AG04449 (cell line): Measurements from ENCODE around the gene GATA5.

Source experiments
- CTCF ChIA-PET: fragments of 350-600 bp; formaldehyde crosslinking; extraction: SDS; loops from one replicate; lab custom pipeline; 2021; ENCODE audit warnings: antibody characterized with exemption; lab: Yijun Ruan, JAX
- POLR2A ChIA-PET: fragments of 400-600, 350-600 bp; formaldehyde crosslinking; extraction: SDS; loops from one replicate; lab custom pipeline; 2020; ENCODE audit warnings: antibody characterized with exemption, inconsistent platforms; lab: Yijun Ruan, JAX
- DNase-seq: peaks from one replicate; pipeline ENCODE4 v3.0.0-alpha.2; 2010; ENCODE audit warnings: low read depth, low spot score
- H3K4me3 ChIP-seq: 2 replicates; pipeline ENCODE4 v1.5.1; 2011; ENCODE audit warnings: low read depth, mild to moderate bottlenecking, control low read depth, low read length
- TF ChIP-seq, protein P1 (sequence below): IDR thresholded peaks from one replicate; pipeline ENCODE4 v1.5.1; 2011; ENCODE audit warnings: mild to moderate bottlenecking, moderate library complexity, low read length, control low read depth, inconsistent platforms; ENCODE audit not compliant: insufficient read depth; ENCODE audit errors: missing control alignments

Gene GATA5

DNA sequence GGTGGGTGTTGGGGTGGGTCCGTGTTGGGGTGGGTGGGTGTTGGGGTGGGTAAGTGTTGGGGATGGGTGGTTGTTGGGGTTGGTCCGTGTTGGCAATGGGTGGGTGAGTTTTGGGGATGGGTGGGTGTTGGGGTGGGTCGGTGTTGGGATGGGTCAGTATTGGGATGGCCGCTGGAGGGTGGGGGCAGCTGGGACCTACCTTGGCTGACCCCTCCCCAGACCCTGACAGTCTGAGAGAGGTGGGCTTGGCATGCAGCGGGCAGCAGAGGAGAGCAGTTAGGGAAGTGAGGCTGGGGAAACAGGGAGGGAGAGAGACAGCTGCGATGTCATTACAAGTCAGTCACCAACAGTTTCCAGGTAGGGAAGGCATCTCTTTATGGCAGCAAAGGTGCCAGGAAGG, 23.1 kb upstream of the GATA5 start:
- DNase-seq: no peak
- H3K4me3 ChIP-seq: no peak overlapping the region
- TF ChIP-seq, protein P1, sequence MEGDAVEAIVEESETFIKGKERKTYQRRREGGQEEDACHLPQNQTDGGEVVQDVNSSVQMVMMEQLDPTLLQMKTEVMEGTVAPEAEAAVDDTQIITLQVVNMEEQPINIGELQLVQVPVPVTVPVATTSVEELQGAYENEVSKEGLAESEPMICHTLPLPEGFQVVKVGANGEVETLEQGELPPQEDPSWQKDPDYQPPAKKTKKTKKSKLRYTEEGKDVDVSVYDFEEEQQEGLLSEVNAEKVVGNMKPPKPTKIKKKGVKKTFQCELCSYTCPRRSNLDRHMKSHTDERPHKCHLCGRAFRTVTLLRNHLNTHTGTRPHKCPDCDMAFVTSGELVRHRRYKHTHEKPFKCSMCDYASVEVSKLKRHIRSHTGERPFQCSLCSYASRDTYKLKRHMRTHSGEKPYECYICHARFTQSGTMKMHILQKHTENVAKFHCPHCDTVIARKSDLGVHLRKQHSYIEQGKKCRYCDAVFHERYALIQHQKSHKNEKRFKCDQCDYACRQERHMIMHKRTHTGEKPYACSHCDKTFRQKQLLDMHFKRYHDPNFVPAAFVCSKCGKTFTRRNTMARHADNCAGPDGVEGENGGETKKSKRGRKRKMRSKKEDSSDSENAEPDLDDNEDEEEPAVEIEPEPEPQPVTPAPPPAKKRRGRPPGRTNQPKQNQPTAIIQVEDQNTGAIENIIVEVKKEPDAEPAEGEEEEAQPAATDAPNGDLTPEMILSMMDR: no peak
- ChIA-PET POLR2A (no interaction called here), CTCF (interaction anchor here (1.1 to 2.0 kb wide), 16 partner anchors 9 to 295 kb away, joined by 3 to 24 read pairs (median 7); no protein-coding TSS in a partner anchor)

DNA sequence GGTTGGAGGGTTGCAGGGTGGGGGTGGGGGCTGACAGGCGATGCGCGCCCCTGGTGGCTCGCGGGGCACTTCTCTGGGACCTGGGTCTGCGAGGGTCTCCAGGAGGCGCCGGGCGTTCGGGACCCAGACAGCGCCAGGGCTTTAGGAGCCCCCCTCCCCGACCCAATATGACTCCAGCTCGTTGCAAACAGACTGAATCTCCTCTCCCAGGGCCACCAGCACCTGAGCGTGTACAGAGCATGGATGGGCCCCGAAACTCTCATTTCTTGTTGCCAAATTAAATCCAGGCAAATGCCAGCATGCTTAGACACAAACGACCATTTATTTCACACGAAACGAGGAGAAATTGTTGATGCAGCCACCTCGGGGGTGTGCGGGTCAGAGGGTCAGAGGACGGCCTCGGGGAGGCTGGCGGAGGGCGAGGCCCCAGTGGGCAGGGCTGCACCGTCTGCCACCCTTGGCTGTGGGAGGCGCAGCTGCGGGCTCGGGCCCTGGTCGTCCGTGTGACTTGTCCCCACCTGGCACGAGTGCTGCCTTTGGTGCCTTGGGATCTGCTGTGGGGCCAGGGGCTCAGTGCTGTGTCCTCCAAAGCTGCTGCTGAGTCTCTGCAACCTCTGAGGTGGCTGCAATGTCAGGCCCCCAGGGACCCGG, 20.9 kb upstream of the GATA5 start:
- POLR2A ChIA-PET: no interaction called here
- TF ChIP-seq, protein P1: peak; percentile 42
- CTCF ChIA-PET: interaction anchor here (0.6 to 1.7 kb wide), 3 partner anchors 11 to 91 kb away, joined by 3 to 5 read pairs (median 4); no protein-coding TSS in a partner anchor

DNA sequence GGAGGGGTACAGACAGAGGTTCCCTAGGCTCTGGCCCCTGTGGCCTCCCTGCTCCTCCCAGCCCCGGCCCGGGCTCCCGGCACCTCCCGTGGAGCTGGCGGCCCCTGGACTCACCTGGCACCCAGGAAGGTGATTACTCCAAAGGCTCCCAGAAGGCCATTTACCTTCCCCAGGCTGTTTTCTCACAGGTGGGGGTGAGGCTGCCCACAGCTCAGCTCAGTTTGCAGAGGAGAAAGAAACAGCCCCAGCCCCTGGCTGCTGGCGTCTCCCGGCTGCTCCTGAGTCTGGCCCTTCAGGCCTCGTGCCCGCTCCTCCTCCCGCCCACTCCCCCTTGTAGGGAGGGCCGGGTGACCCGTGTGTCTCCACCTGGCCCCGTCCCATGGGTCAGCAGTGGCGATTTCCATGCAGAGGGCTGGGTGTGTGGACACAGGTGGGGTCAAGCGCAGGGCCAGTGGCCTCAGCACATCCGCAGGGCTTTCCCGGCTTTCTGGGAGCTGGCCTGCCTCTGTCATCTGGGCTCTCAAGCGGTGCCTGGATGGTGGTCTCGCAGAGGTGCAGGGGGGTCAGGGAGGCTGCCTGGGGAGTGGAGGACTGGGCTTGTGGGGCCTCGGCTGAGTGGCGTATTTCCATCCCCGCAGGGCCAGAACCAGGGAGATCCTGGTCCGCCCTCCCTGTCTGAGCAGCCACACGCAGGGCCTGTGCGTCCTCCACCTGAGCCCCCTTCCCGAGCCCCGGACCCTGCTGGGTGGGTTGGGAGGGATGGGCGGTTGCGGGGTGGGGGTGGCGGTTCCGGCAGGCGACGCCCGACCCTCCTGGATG, 20.2 kb upstream of the GATA5 start:
- ChIA-PET CTCF (interaction anchor here (1.3 to 1.7 kb wide), 2 partner anchors 12 to 17 kb away, joined by 4 to 5 read pairs; no protein-coding TSS in a partner anchor), POLR2A (no interaction called here)
- TF ChIP-seq, protein P1: no peak
- no peak overlapping the region for H3K4me3 ChIP-seq
- DNase-seq: no peak

More for the DNA sequence above, 20.9 kb upstream of the GATA5 start:
- no peak overlapping the region for H3K4me3 ChIP-seq
- DNase-seq: no peak

DNA sequence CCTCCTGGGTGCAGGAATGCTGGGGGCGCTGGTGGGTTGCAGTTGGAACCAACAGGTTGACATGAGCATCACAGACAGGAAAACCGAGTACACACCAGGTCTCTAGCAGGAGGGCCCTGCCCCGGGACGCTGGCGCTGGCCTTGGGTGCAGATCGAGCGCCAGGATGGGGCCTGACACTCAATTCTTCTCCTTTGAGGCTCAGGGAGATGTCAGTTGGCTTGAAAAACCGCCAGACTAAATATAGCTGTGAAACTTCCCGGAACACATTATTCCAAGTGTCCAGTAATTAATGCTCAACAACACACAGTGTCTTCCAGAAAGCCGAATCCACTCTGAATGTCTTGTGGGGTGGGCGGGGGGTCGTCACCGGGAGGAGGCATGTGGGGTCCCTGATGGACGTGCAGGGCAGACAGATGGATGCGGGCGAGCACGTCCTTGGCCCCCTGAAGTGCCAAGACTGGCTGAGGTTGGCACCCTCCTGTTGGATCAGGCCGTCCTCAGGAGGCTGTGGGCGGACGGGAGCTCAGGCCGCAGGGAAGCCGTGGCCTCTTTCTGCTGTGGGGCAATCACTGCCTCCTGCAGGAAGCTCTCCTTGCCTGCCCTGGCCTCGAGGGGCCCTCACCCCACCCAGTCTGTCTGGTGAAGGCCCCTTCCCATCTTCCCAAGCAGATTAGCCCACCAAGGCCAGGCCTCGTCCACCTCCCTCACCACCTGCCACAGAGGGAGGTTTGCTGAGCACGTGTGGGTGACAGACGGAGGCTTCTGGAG, 19.4 kb upstream of the GATA5 start:
- POLR2A ChIA-PET: no interaction called here
- H3K4me3 ChIP-seq: no peak overlapping the region
- CTCF ChIA-PET: interaction anchor here (1.0 to 1.7 kb wide), 4 partner anchors 8 to 297 kb away, joined by 3 to 5 read pairs (median 3); no protein-coding TSS in a partner anchor
- TF ChIP-seq, protein P1: no peak
- DNase-seq: no peak

DNA sequence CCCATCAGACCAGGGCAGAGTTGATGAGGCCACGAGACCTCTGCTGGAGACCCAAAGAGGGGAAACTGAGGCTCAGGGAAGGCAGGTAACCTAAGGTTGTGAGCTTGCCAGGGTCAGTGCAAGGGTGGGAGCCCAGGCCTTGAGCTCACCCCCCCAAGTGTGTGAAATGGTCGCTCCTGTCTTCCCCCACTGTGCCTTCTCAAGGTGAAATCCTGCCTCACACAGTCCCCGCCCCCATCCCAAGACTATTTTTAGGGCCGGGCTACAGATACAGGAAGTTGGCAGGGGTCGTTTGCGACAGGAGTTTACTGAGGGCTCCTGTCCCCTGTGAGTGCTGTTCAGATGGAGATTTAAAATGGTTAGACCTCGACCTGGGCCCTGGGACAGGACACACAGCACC, 18.7 kb upstream of the GATA5 start:
- ChIA-PET CTCF (interaction anchor here (1.0 to 1.1 kb wide), 3 partner anchors 9 to 297 kb away, joined by 3 read pairs; no protein-coding TSS in a partner anchor), POLR2A (no interaction called here)
- TF ChIP-seq, protein P1: no peak
- DNase-seq: no peak
- H3K4me3 ChIP-seq: no peak overlapping the region
